GM21786 (cell line): Measurements from ENCODE around the gene RNF215.

Source experiments
- ATAC-seq: cut with Tn5 transposase; IDR thresholded peaks from one replicate; pipeline ENCODE4 v1.9.1; 2021; ENCODE audit not compliant: unreplicated experiment

The RNF215 gene

DNA sequence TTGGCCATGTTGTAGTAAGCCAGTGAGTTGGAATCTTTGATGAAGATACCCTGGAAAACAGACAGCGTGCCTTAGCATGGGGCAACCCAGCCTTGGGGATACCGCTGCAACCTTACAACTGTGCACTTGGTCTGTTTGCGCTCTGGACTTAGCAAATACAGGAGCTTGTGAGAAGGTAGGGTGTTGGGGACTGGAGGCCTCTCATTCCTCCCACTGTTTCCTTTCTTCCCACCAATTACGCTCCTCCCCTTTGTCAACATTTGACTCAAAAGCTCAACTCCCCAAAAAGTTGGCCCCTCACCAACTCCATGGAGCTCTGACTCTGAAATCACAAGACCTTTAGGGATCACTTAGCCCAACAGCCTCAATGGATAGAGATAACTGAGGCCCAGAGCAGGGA lies 52.6 kb downstream of the RNF215 start:
- ATAC-seq: no peak

DNA sequence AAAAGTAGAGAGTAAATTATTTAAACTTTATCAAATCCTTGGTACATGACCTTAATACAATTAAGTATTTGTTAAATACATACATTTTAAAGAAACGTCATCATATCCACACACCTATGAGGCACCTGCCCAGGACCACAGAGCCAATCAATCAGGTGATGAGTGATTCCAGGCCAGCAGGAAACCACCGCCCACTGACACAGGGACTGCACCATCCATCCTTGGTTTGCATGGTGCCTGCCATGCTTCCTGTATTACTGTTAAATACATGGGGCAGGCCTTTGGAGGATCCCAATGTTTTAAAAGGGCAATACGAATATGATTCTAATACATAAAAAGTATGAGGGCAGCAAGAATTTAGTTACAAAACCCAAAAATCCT lies 53.5 kb downstream of the RNF215 start:
- ATAC-seq: no peak

DNA sequence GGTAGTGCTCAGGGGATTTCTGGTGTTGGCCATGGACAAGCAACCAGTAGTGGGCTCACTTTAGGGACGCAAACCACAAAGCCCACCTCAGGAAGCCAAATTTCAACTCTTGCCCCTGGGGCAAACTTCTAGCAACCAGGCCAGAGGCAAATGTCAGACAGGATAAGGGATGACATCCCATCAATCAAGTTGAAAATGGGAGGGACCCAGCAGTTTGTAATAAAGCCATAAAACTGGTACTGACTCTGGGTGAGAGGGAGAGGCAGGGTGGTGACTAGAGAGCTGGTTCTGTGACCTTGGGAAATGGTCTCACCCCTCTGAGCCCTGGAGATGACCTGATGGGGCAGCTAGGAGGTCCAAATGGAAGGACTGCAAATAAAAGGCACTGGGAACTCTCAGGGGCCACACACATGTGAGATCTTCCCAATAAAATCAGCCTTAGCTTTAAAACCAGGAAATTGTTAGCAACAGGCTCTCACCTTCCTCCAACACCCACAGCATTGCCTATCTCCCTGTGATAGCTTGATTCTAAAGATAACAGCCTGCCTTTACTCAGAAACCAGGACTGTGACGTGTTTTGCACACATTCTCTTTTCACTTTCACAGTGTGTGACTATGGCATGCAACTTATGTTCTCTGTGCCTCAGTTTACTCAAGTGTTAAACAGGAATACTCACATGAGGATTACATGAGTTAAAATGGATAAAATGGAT lies 54.1 kb downstream of the RNF215 start:
- ATAC-seq: no peak

DNA sequence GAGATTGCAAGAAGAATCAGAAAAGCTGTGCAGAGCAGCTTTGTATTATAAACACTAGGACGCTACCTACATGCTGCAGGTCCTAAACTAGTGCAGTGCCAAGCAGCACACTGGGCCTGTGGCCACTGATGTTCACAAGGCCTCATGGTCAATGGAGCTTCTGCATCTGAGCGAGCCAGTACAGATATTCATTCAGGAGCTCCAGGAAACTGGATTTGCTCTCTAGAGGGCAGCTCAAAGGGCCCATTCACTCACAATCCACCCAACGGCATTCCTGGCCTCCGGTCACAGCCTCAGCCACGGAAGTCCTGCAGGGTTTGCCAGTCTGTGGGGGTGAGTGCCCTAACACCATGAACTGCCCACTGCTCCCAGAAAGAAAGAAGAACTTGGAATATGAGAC lies 54.7 kb downstream of the RNF215 start:
- no peak for ATAC-seq
